Right lobe of liver (tissue), 4 donors: Measurements from ENCODE around the gene PPIL6.

Experiments
- POLR2A ChIP-seq: fragments of 450-650 bp; IDR thresholded peaks from one replicate; pipeline ENCODE4 v1.6.1; 2017; ENCODE audit warnings: antibody characterized with exemption, mild to moderate bottlenecking
- TF ChIP-seq, protein P1 (sequence below), 4 donors: fragments of 200-600 bp in 3 of 4; fragments of 450-650 bp in 1 of 4; IDR thresholded peaks; one replicate each; pipeline versions ENCODE4 v1.5.1 to v1.8.0; 2016 to 2022; ENCODE audit warnings: antibody characterized with exemption in 4 of 4, mild to moderate bottlenecking in 2 of 4
- donor health status: DM: no; HTN: no; CAD: no.
- donor health status: DM: no; HTN: no; CAD: no.
- donor health status: DM: no; HTN: yes; CAD: no.

DNA sequence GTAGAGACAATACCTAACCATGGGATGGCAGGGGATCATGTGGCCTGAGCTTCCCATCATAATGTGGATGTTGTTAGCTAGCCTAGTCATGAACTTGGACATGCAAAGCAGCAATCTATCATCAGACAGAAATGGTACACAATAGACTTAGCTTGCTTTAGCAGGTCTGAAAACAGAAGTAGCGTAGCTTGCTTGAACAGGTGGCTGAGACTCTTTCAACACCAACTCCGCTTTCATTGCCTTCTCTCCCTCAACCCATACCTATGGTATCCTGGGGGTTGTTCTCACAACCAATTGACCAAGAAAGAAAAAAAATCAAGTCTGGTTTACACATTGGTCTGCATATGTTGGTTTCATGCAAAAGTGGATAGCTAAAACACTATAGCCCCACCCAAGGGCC, 81.2 kb downstream of the PPIL6 start:
- TF ChIP-seq, protein P1, sequence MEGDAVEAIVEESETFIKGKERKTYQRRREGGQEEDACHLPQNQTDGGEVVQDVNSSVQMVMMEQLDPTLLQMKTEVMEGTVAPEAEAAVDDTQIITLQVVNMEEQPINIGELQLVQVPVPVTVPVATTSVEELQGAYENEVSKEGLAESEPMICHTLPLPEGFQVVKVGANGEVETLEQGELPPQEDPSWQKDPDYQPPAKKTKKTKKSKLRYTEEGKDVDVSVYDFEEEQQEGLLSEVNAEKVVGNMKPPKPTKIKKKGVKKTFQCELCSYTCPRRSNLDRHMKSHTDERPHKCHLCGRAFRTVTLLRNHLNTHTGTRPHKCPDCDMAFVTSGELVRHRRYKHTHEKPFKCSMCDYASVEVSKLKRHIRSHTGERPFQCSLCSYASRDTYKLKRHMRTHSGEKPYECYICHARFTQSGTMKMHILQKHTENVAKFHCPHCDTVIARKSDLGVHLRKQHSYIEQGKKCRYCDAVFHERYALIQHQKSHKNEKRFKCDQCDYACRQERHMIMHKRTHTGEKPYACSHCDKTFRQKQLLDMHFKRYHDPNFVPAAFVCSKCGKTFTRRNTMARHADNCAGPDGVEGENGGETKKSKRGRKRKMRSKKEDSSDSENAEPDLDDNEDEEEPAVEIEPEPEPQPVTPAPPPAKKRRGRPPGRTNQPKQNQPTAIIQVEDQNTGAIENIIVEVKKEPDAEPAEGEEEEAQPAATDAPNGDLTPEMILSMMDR (IDR thresholded peaks at IDR 0.05): no peak
- no peak for TF ChIP-seq POLR2A
